ENCODE measurements around the gene CUBN. TPM values are rescaled to one million over a fixed set of nuclear protein-coding genes. Genes with fewer than 3 reads are reported as not detected.

Gene CUBN
- total and polyA plus RNA-seq, 2 of the 13 experiments (the other 11 are each of a cell fraction or from before 2014, with no cell fraction given), result 0.27 to 0.32 TPM

DNA sequence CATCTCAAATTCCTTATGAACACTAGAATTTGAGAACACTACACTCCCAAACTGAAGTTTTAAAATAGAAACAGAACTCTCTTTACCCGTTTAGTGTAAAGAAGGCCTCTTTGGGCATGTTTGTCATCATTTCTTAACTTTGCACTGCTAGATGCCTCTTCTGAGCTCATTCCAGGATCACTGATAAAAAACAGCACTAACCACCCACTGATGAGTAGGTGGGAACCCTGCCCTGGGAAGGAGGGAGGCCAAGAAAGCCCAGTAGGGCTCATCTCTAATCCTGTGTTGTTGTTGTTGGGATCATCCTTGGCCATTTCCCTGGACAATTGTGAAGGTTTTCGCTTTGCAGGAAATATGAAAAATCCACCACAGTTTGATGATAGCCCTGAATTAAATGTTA, 68.2 kb downstream of the CUBN start:
- CTCF ChIA-PET (ENCODE audit: low intra/inter-chr PET ratio, low total read pairs), result no interaction called here
- POLR2A ChIA-PET, result no interaction called here
- intact Hi-C loops (cut with micrococcal nuclease; ENCODE audit: unreplicated experiment), result no loop called here
- no peaks in the 10 kb centered on the region for H3K36me3 ChIP-seq (replicated peaks in 1 of 2; ENCODE audit: control insufficient read depth in 1 of 2, insufficient read depth in 2 of 2, low read length in 2 of 2)
- WGBS (ENCODE audit: low lambda C conversion rate), result 43% methylated on average over 2 of the region's 2 CpGs
- no peak overlapping the region for H3K4me2 ChIP-seq (ENCODE audit: low read depth, low read length)
- no peak overlapping the region for H3K4me3 ChIP-seq (replicated peaks in 1 of 3; ENCODE audit: insufficient read depth in 1 of 3, low read depth in 2 of 3, low read length in 3 of 3)
- FAIRE-seq, result no peak
- no peaks in the 10 kb centered on the region for H3K27me3 ChIP-seq (ENCODE audit: control insufficient read depth in 1 of 2, insufficient read depth in 2 of 2, low read length in 2 of 2)
- no peaks in the 10 kb centered on the region for H4K20me1 ChIP-seq (ENCODE audit: insufficient read depth, low read length)
- no TSS peak for BruUV-seq (replicated peaks)
- no peak for DNase-seq (ENCODE audit: low spot score)
- TF ChIP-seq ZNF629 (CRISPR knock-in tag; conservative IDR thresholded peaks at IDR 0.05) (no peak), POLR2A (IDR thresholded peaks at IDR 0.05; ENCODE audit: insufficient read depth in 1 of 2, low read depth in 2 of 2, low read length in 2 of 2) (no peak), ZNF704 (CRISPR knock-in tag; IDR thresholded peaks at IDR 0.05; ENCODE audit: borderline replicate concordance) (no peak), CERS6 (CRISPR knock-in tag; IDR thresholded peaks at IDR 0.05) (no peak), MLLT10 (CRISPR knock-in tag; IDR thresholded peaks at IDR 0.05) (no peak), ZNF468 (CRISPR knock-in tag; IDR thresholded peaks at IDR 0.05) (no peak), ZNF205 (CRISPR knock-in tag; IDR thresholded peaks at IDR 0.05) (no peak), ZNF326 (CRISPR knock-in tag; IDR thresholded peaks at IDR 0.05; ENCODE audit: borderline replicate concordance) (no peak), EHMT2 (IDR thresholded peaks at IDR 0.05; ENCODE audit: borderline replicate concordance, low read depth, low read length) (no peak), ZNF547 (CRISPR knock-in tag; IDR thresholded peaks at IDR 0.05) (no peak), THAP7 (CRISPR knock-in tag; IDR thresholded peaks at IDR 0.05) (no peak), ZBTB8A (CRISPR knock-in tag; IDR thresholded peaks at IDR 0.05; ENCODE audit: borderline replicate concordance, low read depth) (no peak), TOPORS (CRISPR knock-in tag; IDR thresholded peaks at IDR 0.05) (no peak), ZNF660 (CRISPR knock-in tag; IDR thresholded peaks at IDR 0.05; ENCODE audit: borderline replicate concordance, low read depth) (no peak), SNRNP70 (IDR thresholded peaks at IDR 0.05; ENCODE audit: low read depth, low read length) (no peak), STAT5B (CRISPR knock-in tag; IDR thresholded peaks at IDR 0.05) (no peak), TP53 (CRISPR knock-in tag; conservative IDR thresholded peaks at IDR 0.05) (no peak)
- TF ChIP-seq, protein P1, sequence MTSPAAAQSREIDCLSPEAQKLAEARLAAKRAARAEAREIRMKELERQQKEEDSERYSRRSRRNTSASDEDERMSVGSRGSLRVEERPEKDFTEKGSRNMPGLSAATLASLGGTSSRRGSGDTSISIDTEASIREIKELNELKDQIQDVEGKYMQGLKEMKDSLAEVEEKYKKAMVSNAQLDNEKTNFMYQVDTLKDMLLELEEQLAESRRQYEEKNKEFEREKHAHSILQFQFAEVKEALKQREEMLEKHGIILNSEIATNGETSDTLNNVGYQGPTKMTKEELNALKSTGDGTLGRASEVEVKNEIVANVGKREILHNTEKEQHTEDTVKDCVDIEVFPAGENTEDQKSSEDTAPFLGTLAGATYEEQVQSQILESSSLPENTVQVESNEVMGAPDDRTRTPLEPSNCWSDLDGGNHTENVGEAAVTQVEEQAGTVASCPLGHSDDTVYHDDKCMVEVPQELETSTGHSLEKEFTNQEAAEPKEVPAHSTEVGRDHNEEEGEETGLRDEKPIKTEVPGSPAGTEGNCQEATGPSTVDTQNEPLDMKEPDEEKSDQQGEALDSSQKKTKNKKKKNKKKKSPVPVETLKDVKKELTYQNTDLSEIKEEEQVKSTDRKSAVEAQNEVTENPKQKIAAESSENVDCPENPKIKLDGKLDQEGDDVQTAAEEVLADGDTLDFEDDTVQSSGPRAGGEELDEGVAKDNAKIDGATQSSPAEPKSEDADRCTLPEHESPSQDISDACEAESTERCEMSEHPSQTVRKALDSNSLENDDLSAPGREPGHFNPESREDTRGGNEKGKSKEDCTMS (CRISPR knock-in tag; conservative IDR thresholded peaks at IDR 0.05), result no peak
- H3K79me2 ChIP-seq (ENCODE audit: insufficient read depth, low read length), result no peaks in the 10 kb centered on the region
- no peak for ATAC-seq
- no peak overlapping the region for H3K27ac ChIP-seq (ENCODE audit: extremely low read length, insufficient read depth, low read length)
- no peaks in the 10 kb centered on the region for H3K4me1 ChIP-seq (ENCODE audit: insufficient read depth, low read length)
- H2AFZ ChIP-seq (ENCODE audit: low read length), result no peak overlapping the region
- in situ Hi-C loops (cut with HindIII; ENCODE audit: extremely low pct_ligation_motif_present, low pct_unique_long_range_greater_than_20kb), result no loop called here
- no peak overlapping the region for H3K9ac ChIP-seq (ENCODE audit: insufficient read depth, low read depth, low read length)
- H3K9me3 ChIP-seq (ENCODE audit: low read length), result no peaks in the 10 kb centered on the region
